Heart left ventricle (tissue), 13 donors: Measurements from ENCODE around the gene SORT1.

Source experiments
- POLR2A ChIP-seq, 2 donors: fragments of 450-650 bp; IDR thresholded peaks; one replicate each; pipeline ENCODE4 v1.6.1; 2017; ENCODE audit warnings: antibody characterized with exemption in 2 of 2, mild to moderate bottlenecking in 2 of 2, moderate library complexity in 2 of 2
- TF ChIP-seq, protein P1 (sequence below), 12 donors: fragments of 200-600 bp; sonication (generic) in 4 of 12; IDR thresholded peaks; one replicate each; pipeline versions ENCODE4 v1.5.0 to v1.8.0; 2018 to 2022; ENCODE audit warnings: antibody characterized with exemption in 12 of 12, mild to moderate bottlenecking in 5 of 12
- donor health status: ischemic (EF 13 %, LVEDD 7.1; RV severe dilation, severe dysfunction).
- donor health status: DM: no; HTN: yes; CAD: no.
- donor health status: DM: no; HTN: no; CAD: no.
- donor health status: ischemic (EF 25% LVEDD 6.9; RV normal size, moderate dysfunction).
- donor health status: ischemic (EF 25% LVEDD 5.7; RV mildly dilated, moderate dysfunction).
- donor health status: ischemic (EF 35%, LVEDD 5.7; RV mildly dilated, moderate dysfunction).
- donor health status: nonischemic (EF 11% LVEDD 7.7; RV severe dilation, severe dysfunction).
- donor health status: DM: yes; HTN: yes; CAD: no.
- donor health status: PGD.
- donor health status: ischemic (EF 29% LVEDD 5.4; RV normal size, mild dysfunction).
- donor health status: nonischemic (EF 23%, LVEDD 6.1; RV moderate dilation, normal function).

DNA sequence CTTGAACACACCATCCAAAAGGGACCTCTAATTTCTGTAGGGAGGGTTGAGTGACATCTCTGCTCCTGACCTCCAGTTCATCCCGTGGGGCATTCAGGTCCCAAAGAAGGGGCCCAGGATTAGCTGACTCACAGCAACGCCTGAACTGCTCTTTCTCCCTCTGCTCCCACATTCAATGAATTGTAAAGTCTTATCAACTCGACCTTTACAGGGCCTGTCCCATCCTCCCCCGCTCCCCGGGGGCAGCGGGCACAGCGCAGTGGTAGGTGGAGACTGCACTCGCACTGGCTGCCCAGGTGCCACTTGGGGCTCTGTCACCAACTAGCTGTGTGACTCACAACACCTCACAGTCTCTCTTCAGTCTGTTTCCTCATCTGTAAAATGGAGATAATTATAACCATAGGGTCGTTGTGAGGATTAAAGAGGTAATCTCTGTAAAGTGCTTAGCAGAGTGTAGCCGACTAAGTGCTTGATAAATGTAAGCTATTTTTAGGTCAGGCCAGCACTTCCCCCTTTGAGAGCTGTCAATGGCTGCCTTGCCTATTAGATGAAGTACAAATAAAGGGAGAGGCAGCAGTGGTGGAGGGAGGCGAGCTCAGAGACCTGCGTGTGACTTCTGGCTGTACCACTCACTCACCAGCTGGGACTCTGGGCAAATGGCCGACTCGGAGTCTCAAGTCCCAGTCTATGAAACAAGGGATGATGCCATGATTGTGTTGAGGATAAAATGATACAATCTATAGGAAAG is 90.3 kb downstream of the SORT1 start:
- TF ChIP-seq, protein P1, sequence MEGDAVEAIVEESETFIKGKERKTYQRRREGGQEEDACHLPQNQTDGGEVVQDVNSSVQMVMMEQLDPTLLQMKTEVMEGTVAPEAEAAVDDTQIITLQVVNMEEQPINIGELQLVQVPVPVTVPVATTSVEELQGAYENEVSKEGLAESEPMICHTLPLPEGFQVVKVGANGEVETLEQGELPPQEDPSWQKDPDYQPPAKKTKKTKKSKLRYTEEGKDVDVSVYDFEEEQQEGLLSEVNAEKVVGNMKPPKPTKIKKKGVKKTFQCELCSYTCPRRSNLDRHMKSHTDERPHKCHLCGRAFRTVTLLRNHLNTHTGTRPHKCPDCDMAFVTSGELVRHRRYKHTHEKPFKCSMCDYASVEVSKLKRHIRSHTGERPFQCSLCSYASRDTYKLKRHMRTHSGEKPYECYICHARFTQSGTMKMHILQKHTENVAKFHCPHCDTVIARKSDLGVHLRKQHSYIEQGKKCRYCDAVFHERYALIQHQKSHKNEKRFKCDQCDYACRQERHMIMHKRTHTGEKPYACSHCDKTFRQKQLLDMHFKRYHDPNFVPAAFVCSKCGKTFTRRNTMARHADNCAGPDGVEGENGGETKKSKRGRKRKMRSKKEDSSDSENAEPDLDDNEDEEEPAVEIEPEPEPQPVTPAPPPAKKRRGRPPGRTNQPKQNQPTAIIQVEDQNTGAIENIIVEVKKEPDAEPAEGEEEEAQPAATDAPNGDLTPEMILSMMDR (IDR thresholded peaks at IDR 0.05) = no peak
- no peak for TF ChIP-seq POLR2A (IDR thresholded peaks at IDR 0.05)
